HFFc6 (cell line): ENCODE data around the gene ASCC2. TPM values are rescaled to one million over a fixed set of nuclear protein-coding genes. Genes with fewer than 3 reads are reported as not detected.

Experiments
- DNase-seq: peaks from one replicate; pipeline ENCODE4 v3.0.0-alpha.2; 2018
- H3K27ac Mint-ChIP-seq: 2 replicates; pipeline ENCODE4 v1.8.0; 2020; ENCODE audit warnings: mild to moderate bottlenecking, mixed read lengths
- H3K27me3 Mint-ChIP-seq: 2 replicates; pipeline ENCODE4 v1.8.0; 2021; ENCODE audit warnings: mild to moderate bottlenecking, moderate library complexity, mixed read lengths; ENCODE audit not compliant: insufficient read depth
- H3K36me3 Mint-ChIP-seq: 2 replicates; pipeline ENCODE4 v1.8.0; 2021; ENCODE audit warnings: low read depth, mixed read lengths
- H3K4me1 Mint-ChIP-seq: 2 replicates; pipeline ENCODE4 v1.8.0; 2020; ENCODE audit warnings: low read depth, mixed read lengths
- H3K4me3 Mint-ChIP-seq: 2 replicates; pipeline ENCODE4 v1.8.0; 2020; ENCODE audit warnings: mild to moderate bottlenecking, moderate library complexity, mixed read lengths
- H3K9me3 Mint-ChIP-seq: 2 replicates; pipeline ENCODE4 v1.8.0; 2020; ENCODE audit warnings: mild to moderate bottlenecking, mixed read lengths
- total RNA-seq, 6 experiments: library from RNA; stranded (reverse); fragmentation: NEBNext Ultra II Directional; extraction: Animal tissue kit (Norgen Biotek cat#: 25700); gene quantifications; 2 replicates in 1 of 6; 3 replicates in 5 of 6; pipeline ENCODE4 v1.2.3, GENCODE V29; 2021
- TF ChIP-seq, protein P1 (sequence below): fragments of 200-600 bp; sonication (generic); IDR thresholded peaks from 2 replicates; pipeline ENCODE4 v1.5.0; 2021; ENCODE audit warnings: antibody characterized with exemption, mild to moderate bottlenecking

The ASCC2 gene
- total RNA-seq, 6 experiments from 2014 or later = 60.1 to 73.6 (median 66.4) TPM

DNA sequence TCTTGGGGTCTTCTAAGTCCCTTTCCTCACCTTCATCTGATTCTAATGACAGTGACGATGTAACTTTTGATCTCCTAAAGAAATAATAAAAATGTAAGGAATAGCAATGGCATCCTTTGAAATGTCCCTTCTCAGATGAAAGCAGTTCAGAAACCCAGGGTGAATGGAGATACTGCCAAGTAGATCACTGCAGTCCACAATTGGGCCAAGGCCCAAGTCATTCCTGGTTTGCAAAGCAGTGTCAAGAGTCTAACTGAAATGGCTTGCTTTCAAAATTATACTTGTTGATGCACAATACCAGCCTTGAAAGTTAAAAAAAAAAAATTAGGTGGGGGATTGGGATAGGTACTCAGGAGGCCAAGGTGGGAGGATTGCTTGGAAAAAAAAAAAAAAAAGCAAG is 20.4 kb downstream of the ASCC2 start:
- peaks cover 26% of the 10 kb centered on the region for H3K36me3 Mint-ChIP-seq
- no peak overlapping the region for H3K27ac Mint-ChIP-seq
- H3K27me3 Mint-ChIP-seq = no peaks in the 10 kb centered on the region; the same call in 1 of the 2 replicates
- H3K9me3 Mint-ChIP-seq = no peaks in the 10 kb centered on the region
- peaks cover 42% of the 10 kb centered on the region for H3K4me1 Mint-ChIP-seq
- no peak for DNase-seq
- H3K4me3 Mint-ChIP-seq = no peak overlapping the region
- TF ChIP-seq, protein P1, sequence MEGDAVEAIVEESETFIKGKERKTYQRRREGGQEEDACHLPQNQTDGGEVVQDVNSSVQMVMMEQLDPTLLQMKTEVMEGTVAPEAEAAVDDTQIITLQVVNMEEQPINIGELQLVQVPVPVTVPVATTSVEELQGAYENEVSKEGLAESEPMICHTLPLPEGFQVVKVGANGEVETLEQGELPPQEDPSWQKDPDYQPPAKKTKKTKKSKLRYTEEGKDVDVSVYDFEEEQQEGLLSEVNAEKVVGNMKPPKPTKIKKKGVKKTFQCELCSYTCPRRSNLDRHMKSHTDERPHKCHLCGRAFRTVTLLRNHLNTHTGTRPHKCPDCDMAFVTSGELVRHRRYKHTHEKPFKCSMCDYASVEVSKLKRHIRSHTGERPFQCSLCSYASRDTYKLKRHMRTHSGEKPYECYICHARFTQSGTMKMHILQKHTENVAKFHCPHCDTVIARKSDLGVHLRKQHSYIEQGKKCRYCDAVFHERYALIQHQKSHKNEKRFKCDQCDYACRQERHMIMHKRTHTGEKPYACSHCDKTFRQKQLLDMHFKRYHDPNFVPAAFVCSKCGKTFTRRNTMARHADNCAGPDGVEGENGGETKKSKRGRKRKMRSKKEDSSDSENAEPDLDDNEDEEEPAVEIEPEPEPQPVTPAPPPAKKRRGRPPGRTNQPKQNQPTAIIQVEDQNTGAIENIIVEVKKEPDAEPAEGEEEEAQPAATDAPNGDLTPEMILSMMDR = no peak

DNA sequence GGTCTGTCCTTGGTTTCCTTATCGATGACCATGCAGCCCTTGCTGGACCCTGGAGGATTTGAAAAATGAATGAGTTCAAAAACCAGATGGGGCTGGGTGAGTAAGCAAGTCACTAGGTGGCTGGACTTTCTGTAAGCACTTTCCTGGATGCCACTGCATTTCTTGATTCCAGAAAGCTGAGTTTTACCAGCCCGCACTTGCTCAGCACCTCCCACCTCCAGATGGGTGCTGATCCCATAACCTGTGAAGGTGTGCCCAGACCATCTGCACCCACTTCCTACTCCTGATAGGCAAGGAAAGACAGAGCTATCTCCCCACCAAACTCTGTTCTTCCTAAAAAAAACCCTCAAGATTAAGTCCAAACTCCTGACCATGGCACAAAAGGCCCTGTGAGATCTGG is 21.1 kb downstream of the ASCC2 start:
- H3K4me3 Mint-ChIP-seq = no peak overlapping the region
- peaks cover 36% of the 10 kb centered on the region for H3K4me1 Mint-ChIP-seq
- TF ChIP-seq, protein P1 = no peak
- no peak for DNase-seq
- peaks cover 28% of the 10 kb centered on the region for H3K36me3 Mint-ChIP-seq
- H3K9me3 Mint-ChIP-seq = no peaks in the 10 kb centered on the region
- peak overlapping the region; percentile 7; the same call in 1 of the 2 replicates for H3K27ac Mint-ChIP-seq
- peaks cover 3% of the 10 kb centered on the region for H3K27me3 Mint-ChIP-seq

DNA sequence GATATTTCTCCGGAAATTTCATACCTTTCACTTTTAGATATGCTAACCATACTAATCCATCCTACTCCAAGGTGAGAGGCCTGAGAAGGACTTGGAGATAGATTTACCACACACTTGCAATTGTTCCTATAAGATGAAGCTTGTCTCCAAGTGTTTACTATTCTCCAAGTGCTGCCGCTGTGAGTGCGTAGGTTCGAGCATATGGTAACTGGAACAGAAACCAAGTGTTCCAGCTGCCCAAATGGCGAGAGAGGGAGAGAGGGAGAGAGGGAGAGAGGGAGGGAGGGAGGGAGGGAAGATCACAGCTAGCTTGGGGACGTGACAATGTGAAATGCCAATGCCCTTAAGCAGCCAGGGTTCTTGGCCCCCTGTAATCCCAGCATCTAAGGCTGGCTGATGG is 21.5 kb downstream of the ASCC2 start:
- no peak for DNase-seq
- no peak overlapping the region for H3K4me3 Mint-ChIP-seq
- H3K9me3 Mint-ChIP-seq = no peaks in the 10 kb centered on the region
- TF ChIP-seq, protein P1 = no peak
- H3K4me1 Mint-ChIP-seq = peaks cover 32% of the 10 kb centered on the region
- peaks cover 3% of the 10 kb centered on the region for H3K27me3 Mint-ChIP-seq
- H3K36me3 Mint-ChIP-seq = peaks cover 30% of the 10 kb centered on the region
- no peak overlapping the region for H3K27ac Mint-ChIP-seq

DNA sequence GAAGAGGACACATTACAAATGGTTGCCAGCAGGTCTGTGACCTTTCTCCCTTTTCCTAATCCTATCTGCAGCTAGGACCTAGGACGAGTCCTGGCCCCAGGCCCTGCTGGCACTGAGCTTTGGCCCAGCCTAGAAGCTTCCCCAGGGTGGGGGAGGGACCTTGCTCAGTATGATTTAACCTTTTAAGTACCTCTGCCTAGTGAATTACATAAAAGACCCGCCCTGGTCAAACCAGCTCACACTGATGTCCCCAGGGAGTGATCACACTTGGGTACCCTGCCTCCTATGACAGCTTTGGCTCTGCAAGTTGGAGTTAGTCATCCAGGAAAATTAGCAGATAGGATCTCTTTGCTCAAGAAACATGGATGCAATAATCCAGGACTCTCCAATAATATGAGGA is 21.9 kb downstream of the ASCC2 start:
- TF ChIP-seq, protein P1 = no peak
- no peak for DNase-seq
- Mint-ChIP-seq H3K9me3 (no peaks in the 10 kb centered on the region), H3K4me1 (peaks cover 28% of the 10 kb centered on the region), H3K27me3 (peaks cover 3% of the 10 kb centered on the region), H3K27ac (no peak overlapping the region), H3K36me3 (peaks cover 29% of the 10 kb centered on the region), H3K4me3 (no peak overlapping the region)

DNA sequence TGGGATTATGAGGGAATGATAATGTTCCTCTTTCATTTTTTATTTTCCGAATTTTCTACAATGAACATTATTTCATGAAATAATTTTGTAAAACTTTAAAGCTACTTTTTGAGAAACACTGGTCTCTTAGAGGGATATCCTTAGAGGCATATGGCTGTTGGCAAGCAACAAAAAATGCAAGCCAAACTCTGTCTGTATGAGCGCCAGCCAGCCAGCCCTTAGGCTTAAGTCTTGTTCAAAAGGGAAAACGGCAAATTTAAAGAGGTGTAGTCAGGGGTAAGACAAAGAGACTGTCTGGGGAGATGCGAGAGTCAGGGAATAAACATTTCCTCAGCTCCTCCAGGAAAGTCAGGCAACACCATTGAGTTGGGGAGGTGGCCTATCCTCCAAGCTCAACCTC is 22.5 kb downstream of the ASCC2 start:
- TF ChIP-seq, protein P1 = no peak
- Mint-ChIP-seq H3K9me3 (no peaks in the 10 kb centered on the region), H3K4me1 (peaks cover 24% of the 10 kb centered on the region; the same call in 1 of the 2 replicates), H3K36me3 (peaks cover 31% of the 10 kb centered on the region), H3K27ac (no peak overlapping the region), H3K27me3 (peaks cover 3% of the 10 kb centered on the region), H3K4me3 (no peak overlapping the region)
- DNase-seq = no peak

DNA sequence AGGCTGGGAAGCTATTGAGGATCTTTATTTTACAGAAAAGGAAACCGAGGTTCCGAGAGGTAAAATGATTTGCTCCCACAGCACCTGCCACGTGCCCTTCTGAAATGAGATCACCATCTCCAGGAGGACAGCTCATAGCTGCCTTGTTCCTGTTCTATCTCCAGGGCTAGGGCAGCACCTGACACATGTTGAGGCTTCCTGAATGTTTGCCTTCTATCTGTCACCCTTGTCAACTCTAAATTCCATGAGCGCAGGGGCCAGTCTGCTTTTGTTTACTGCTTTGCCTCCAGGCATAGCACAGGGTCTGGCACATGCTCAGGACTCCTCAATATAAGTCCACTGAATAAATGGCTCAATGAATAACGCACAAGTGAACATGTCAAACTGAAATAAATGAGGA is 24.1 kb downstream of the ASCC2 start:
- no peak overlapping the region for H3K27ac Mint-ChIP-seq
- TF ChIP-seq, protein P1 = no peak
- no peaks in the 10 kb centered on the region for H3K9me3 Mint-ChIP-seq
- DNase-seq = no peak
- peaks cover 24% of the 10 kb centered on the region; the same call in 1 of the 2 replicates for H3K4me1 Mint-ChIP-seq
- H3K36me3 Mint-ChIP-seq = peaks cover 31% of the 10 kb centered on the region
- H3K4me3 Mint-ChIP-seq = no peak overlapping the region
- H3K27me3 Mint-ChIP-seq = peaks cover 3% of the 10 kb centered on the region; the same call in 1 of the 2 replicates
